ENCODE data around the gene NCMAP. TPM values are rescaled to one million over a fixed set of nuclear protein-coding genes. Genes with fewer than 3 reads are reported as not detected.
A peak's percentile ranks its signal among the peaks of the same experiment; 100 is the strongest.

The NCMAP gene
- total RNA-seq, 1 donor from 2014 or later: 9.2 TPM

DNA sequence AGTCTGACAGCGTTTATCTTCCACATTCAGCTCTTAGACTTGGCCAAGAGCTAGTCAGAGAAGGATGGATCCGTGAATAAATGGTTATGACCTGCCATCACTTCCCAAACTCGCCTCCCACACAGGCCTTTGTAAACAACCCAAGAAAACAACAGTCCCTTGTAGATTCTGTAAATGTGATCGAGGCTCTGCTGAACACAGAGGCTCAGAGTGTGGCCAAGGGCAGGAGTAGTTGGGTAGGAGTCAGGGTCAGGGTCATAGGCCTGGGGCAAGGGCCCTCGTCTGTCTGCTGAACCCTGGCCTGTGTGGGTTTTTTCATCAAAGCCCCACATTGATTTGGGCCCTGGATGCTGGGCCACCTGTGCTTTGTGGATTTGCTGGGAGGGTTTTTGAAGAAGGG lies 32.7 kb downstream of the NCMAP start:
- H3K27ac ChIP-seq: no peak overlapping the region
- peaks cover 4% of the 10 kb centered on the region for H3K27me3 ChIP-seq (ENCODE audit: low read depth)
- ATAC-seq (no peak), DNase-seq (no peak)
- H3K9me3 ChIP-seq: no peaks in the 10 kb centered on the region
- intact Hi-C loops (cut with DNase I): no loop called here
- no peaks in the 10 kb centered on the region for H3K36me3 ChIP-seq
- no peak for TF ChIP-seq CTCF (IDR thresholded peaks at IDR 0.05)
- H3K4me3 ChIP-seq: no peak overlapping the region
- H3K4me1 ChIP-seq: peaks cover 4% of the 10 kb centered on the region

- no peaks in the 10 kb centered on the region for H3K9me3 ChIP-seq
Observed at GRCh38 chr1:24589200-24589599, 33.3 kb downstream of the NCMAP start.

GRCh38 chr1:24591781-24592180 lies 35.9 kb downstream of the NCMAP start:
- Histone ChIP-seq H3K4me1 (peaks cover 4% of the 10 kb centered on the region), H3K27me3 (ENCODE audit: low read depth) (peaks cover 4% of the 10 kb centered on the region), H3K36me3 (no peaks in the 10 kb centered on the region), H3K4me3 (no peak overlapping the region), H3K9me3 (no peaks in the 10 kb centered on the region), H3K27ac (no peak overlapping the region)
- intact Hi-C loops (cut with DNase I): no loop called here
- TF ChIP-seq CTCF (IDR thresholded peaks at IDR 0.05): no peak
- ATAC-seq (no peak), DNase-seq (no peak)

More at GRCh38 chr1:24589200-24589599, 33.3 kb downstream of the NCMAP start:
- DNase-seq: no peak
- no peak overlapping the region for H3K27ac ChIP-seq
- no peak overlapping the region for H3K4me3 ChIP-seq
- H3K27me3 ChIP-seq (ENCODE audit: low read depth): peaks cover 4% of the 10 kb centered on the region
- H3K36me3 ChIP-seq: no peaks in the 10 kb centered on the region
- no peak for TF ChIP-seq CTCF (IDR thresholded peaks at IDR 0.05)
- intact Hi-C loops (cut with DNase I): no loop called here
- ATAC-seq: no peak
- H3K4me1 ChIP-seq: peaks cover 4% of the 10 kb centered on the region

GRCh38 chr1:24594328-24594598 lies 38.4 kb downstream of the NCMAP start:
- Histone ChIP-seq H3K27ac (no peak overlapping the region), H3K27me3 (ENCODE audit: low read depth) (peaks cover 4% of the 10 kb centered on the region), H3K4me1 (no peaks in the 10 kb centered on the region), H3K4me3 (no peak overlapping the region), H3K36me3 (no peaks in the 10 kb centered on the region), H3K9me3 (no peaks in the 10 kb centered on the region)
- no peak for TF ChIP-seq CTCF (IDR thresholded peaks at IDR 0.05)
- DNase-seq: no peak
- intact Hi-C loops (cut with DNase I): no loop called here
- peak; percentile 61 to 72 for ATAC-seq

DNA sequence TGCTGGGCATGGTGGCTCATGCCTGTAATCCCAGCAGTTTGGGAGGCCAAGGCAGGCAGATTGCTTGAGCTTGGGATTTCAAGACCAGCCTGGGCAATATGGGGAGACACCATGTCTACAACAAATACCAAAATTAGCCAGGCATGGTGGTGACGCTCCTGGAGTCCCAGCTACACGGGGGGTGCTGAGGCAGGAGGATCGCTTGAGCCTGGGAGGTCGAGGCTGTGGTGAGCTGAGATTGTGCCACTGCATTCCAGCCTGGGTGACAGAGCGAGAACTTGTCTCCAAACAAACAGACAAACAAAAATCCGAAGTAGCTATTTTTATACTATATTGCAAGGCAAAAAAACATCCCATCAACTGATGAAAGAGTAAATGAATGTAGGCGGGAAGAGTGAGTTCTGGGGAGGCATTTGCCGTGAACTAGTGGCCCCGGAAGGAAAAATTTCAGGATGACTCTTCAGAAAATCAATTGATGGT lies 40.6 kb downstream of the NCMAP start:
- Histone ChIP-seq H3K4me1 (no peaks in the 10 kb centered on the region), H3K36me3 (no peaks in the 10 kb centered on the region), H3K9me3 (no peaks in the 10 kb centered on the region), H3K27me3 (ENCODE audit: low read depth) (peaks cover 4% of the 10 kb centered on the region), H3K27ac (no peak overlapping the region), H3K4me3 (no peak overlapping the region)
- ATAC-seq: no peak
- no peak for DNase-seq
- intact Hi-C loops (cut with DNase I): no loop called here
- TF ChIP-seq CTCF (IDR thresholded peaks at IDR 0.05): no peak

DNA sequence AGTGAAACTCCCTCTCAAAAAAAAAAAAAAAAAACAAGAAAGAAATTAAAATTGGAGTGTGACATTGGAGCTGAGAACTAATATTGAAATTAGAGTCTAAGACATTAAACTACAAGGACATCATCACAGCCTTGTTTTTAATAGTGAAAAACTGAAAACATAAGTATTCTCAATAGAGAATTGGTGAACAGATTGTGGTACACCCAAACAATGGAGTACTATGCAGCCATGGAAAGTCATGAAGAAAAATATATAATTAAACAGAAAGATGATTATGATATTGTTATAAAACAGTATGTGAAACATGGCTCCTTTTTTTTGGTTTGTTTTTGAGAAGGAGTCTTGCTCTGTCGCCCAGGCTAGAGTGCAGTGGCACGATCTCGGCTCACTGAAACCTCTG lies 43.4 kb downstream of the NCMAP start:
- H3K36me3 ChIP-seq: no peaks in the 10 kb centered on the region
- no peaks in the 10 kb centered on the region for H3K9me3 ChIP-seq
- H3K27me3 ChIP-seq (ENCODE audit: low read depth): no peaks in the 10 kb centered on the region
- intact Hi-C loops (cut with DNase I): no loop called here
- H3K27ac ChIP-seq: no peak overlapping the region
- H3K4me3 ChIP-seq: no peak overlapping the region
- ATAC-seq: no peak
- no peaks in the 10 kb centered on the region for H3K4me1 ChIP-seq
- DNase-seq: no peak
- TF ChIP-seq CTCF (IDR thresholded peaks at IDR 0.05): no peak
